Measurements from ENCODE around the gene ADSL. TPM values are rescaled to one million over a fixed set of nuclear protein-coding genes. Genes with fewer than 3 reads are reported as not detected.

Gene ADSL
- polyA plus RNA-seq, 1 donor from 2014 or later, result 44.5 TPM

DNA sequence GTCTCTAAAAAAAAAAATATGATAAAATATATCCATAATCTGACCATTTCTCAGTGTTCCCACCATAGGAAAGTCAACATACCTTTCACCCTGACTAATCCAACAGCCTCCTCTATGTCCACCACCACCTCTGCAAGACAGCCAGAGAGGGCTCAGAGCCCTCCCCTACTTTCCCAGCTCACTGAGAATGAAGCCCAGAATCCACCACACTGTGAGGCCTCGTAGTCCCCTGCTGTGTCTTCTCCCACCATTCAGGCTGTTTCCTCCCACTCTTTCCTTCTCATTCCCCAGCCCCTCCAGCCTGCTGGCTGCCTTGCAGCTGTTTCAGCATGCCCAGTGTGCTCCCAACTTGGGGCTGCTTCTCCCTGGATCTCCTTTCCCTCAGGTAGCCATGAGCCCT, 51.1 kb downstream of the ADSL start:
- H3K4me1 Mint-ChIP-seq, result peaks cover 66 to 71% (median 70%) of the 10 kb centered on the region in 3 donors
- peaks cover 5% of the 10 kb centered on the region for H3K36me3 Mint-ChIP-seq
- peaks cover 2% of the 10 kb centered on the region for H3K27me3 Mint-ChIP-seq
- peak overlapping the region in 2 of 4 donors; percentile 31 to 80 for H3K4me3 Mint-ChIP-seq
- H3K9me3 Mint-ChIP-seq, result no peaks in the 10 kb centered on the region
- H3K27ac Mint-ChIP-seq, result peak overlapping the region in 2 of 3 donors; percentile 2 to 63

DNA sequence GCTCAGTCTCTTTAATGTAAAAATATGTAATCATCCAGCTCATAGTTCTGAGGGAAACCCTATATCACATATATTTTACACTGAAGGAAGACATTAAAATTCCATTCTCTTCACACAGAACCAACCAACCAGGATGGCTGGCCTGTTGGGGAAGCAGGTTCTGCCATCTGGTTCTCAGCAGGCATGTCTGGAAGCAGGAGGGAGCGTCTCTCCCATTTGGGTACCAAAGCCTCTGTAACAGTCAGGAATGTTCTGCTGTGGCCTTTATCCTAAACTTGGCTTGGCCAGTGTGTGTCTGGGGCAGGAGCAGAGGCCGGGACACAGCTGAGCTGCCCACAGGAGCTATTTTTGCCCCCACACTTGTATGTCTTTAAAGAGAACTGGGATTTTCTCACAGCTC, 53.3 kb downstream of the ADSL start:
- Mint-ChIP-seq H3K27ac (peak overlapping the region; percentile 75 to 94 (median 90)), H3K9me3 (no peaks in the 10 kb centered on the region), H3K4me1 (peaks cover 63 to 66% (median 66%) of the 10 kb centered on the region in 3 donors), H3K27me3 (peaks cover 2% of the 10 kb centered on the region), H3K4me3 (peak overlapping the region; percentile 59 to 96 (median 80)), H3K36me3 (peaks cover 6% of the 10 kb centered on the region)

DNA sequence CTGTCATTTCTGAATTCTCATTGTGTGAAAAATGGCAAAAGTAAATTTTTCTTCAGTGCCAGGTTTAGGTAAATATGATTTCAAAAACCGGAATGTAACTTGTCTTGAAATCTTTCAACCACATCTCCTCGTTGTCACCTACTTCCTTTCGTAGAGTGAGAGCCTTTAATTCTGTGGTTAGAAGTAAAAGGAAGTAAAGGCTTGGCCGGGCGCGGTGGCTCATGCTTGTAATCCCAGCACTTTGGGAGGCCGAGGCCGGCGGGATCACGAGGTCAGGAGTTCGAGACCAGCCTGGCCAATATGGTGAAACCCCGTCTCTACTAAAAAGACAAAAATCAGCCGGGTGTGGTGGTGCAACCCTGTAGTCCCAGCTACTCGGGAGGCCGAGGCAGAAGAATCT, 53.9 kb downstream of the ADSL start:
- peaks cover 2% of the 10 kb centered on the region for H3K27me3 Mint-ChIP-seq
- H3K9me3 Mint-ChIP-seq, result no peaks in the 10 kb centered on the region
- peak overlapping the region; percentile 75 to 94 (median 90) for H3K27ac Mint-ChIP-seq
- peaks cover 60 to 66% (median 61%) of the 10 kb centered on the region in 3 donors for H3K4me1 Mint-ChIP-seq
- peak overlapping the region; percentile 59 to 96 (median 80) for H3K4me3 Mint-ChIP-seq
- H3K36me3 Mint-ChIP-seq, result peaks cover 6% of the 10 kb centered on the region

DNA sequence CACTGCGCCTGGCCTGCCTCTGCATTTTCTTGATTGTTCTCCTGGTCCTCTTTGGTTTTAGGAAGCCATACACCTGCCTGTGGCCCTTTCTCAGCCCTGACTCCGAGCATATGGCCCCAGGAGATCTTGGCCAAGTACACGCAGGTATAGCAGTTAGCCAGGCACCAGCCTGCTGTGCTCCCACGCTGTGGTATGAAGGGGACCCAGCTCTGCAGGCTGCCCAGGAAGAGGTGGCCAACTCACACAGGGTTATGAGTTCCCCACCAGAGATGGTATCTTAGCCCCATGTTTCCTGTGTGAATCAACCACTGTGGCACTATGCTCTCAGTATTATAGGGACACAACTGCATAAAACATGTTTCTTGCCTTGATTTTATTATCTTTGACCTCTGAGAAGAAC, 55.2 kb downstream of the ADSL start:
- Mint-ChIP-seq H3K27me3 (peaks cover 2% of the 10 kb centered on the region), H3K9me3 (no peaks in the 10 kb centered on the region), H3K4me1 (peaks cover 52 to 57% (median 54%) of the 10 kb centered on the region in 3 donors), H3K36me3 (peaks cover 3% of the 10 kb centered on the region), H3K27ac (peak overlapping the region; percentile 68 to 90 (median 88)), H3K4me3 (peak overlapping the region in 3 of 4 donors; percentile 69 to 88 (median 72))

DNA sequence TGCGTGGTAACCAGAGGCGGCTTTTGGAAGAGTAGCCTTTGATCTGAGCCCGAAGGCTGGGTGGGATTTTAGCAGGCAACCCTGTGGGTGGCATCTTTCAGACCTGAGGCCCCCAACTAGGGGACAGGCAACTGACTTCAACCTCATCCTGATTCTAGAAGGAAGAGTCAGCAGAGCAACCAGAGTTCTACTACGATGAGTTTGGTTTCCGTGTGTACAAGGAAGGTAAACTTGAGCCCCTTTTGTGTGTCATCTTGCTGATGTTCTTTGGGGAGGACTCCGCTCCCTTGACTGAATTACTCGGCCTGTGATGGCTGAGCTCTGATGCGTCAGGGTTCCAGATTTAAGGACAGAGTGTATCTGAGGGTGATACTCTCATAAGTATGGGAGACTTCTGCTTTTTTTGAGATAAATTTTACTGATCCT, 55.7 kb downstream of the ADSL start:
- Mint-ChIP-seq H3K27me3 (peaks cover 2% of the 10 kb centered on the region), H3K4me3 (peak overlapping the region in 3 of 4 donors; percentile 69 to 88 (median 72)), H3K27ac (peak overlapping the region; percentile 68 to 90 (median 88)), H3K9me3 (no peaks in the 10 kb centered on the region), H3K36me3 (peaks cover 3% of the 10 kb centered on the region), H3K4me1 (peaks cover 48 to 52% (median 49%) of the 10 kb centered on the region in 3 donors)

DNA sequence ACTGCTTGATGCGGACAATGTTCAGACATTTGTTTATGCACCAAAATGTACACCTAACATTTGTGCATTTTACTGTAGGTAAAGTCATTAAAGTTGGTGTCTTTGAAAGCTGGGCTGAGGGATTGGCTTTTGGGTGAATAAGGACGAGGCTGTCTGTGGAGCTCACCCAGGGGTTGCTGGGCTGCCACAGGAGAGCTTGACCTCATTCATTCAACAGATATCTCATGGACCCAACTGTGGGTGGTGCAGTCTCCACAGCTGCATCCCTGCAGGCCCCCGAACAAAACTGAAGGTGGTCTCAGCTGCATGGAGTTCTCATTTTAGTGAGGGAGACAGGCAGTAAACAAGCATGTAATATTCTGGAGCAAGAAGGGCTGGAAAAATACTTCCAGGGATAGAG, 56.8 kb downstream of the ADSL start:
- Mint-ChIP-seq H3K9me3 (no peaks in the 10 kb centered on the region), H3K4me3 (peak overlapping the region in 1 of 4 donors; percentile 41), H3K27me3 (peaks cover 2% of the 10 kb centered on the region), H3K36me3 (peaks cover 3% of the 10 kb centered on the region), H3K4me1 (peaks cover 41 to 45% (median 41%) of the 10 kb centered on the region in 3 donors), H3K27ac (peak overlapping the region in 2 of 3 donors; percentile 3 to 18)

DNA sequence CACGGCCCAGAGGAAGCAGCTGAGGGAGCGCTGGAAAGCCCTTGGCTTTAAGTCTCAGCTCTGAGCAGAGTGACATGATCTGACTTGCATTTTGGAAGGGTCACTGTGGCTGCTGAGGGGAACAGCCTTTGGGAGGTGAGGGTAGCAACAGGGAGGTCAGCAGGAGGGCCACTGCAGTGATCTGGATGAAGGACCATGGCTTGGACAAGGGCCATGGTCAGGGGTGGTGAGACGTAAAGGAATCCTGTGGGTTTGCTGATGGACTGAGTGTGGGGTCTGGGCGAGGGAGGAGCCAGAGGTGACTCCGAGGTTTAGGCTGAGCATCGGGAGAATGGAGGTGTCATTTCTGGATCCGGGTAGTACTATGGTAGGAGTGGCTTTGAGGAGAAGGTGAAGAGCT, 57.4 kb downstream of the ADSL start:
- H3K4me3 Mint-ChIP-seq, result peak overlapping the region in 3 of 4 donors; percentile 5 to 61 (median 57)
- peaks cover 36 to 40% (median 36%) of the 10 kb centered on the region in 3 donors for H3K4me1 Mint-ChIP-seq
- H3K27me3 Mint-ChIP-seq, result peaks cover 2% of the 10 kb centered on the region
- peak overlapping the region; percentile 3 to 47 (median 7) for H3K27ac Mint-ChIP-seq
- no peaks in the 10 kb centered on the region for H3K9me3 Mint-ChIP-seq
- peaks cover 3% of the 10 kb centered on the region for H3K36me3 Mint-ChIP-seq

DNA sequence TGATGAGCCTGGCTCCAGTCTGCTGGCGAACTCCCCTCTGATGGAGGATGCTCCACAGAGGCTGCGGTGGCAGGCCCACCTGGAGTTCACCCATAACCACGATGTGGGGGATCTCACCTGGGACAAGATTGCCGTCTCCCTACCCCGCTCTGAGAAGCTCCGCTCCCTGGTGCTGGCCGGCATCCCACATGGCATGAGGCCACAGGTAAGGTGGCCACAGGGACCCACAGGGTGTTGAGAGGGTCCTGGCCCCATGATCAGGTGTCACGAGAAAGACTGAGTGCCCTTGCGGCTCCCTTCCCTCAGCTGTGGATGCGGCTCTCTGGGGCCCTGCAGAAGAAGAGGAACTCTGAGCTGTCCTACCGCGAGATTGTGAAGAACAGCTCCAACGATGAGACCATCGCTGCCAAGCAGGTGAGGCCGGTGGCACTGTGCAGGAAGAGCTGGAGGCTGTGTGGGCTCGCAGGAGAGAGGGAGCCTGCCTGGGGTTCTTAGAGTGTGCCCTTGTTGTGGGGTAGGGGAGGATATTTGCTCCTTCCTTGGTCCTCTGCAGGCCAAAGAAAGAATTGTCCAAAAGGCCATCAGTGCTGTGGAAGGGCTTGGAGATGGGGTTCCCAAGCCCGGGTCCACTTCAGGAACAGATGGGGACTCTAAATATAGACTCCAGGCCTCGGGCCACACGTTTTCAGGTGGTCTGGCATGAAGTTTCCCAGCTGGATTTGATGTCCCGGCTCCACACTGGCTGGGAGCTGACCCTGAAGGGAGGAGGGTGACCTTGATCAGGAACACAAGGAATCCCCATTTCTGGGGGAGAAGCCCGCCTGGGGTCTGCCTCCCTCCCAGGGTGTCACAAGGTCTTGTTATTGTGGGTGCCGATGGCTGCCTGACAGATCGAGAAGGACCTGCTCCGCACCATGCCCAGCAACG, 58.2 kb downstream of the ADSL start:
- Mint-ChIP-seq H3K27me3 (peaks cover 2% of the 10 kb centered on the region), H3K4me1 (peaks cover 28 to 35% (median 32%) of the 10 kb centered on the region in 3 donors), H3K27ac (peak overlapping the region in 1 of 3 donors; percentile 7), H3K9me3 (no peaks in the 10 kb centered on the region), H3K4me3 (no peak overlapping the region), H3K36me3 (peaks cover 3% of the 10 kb centered on the region)

DNA sequence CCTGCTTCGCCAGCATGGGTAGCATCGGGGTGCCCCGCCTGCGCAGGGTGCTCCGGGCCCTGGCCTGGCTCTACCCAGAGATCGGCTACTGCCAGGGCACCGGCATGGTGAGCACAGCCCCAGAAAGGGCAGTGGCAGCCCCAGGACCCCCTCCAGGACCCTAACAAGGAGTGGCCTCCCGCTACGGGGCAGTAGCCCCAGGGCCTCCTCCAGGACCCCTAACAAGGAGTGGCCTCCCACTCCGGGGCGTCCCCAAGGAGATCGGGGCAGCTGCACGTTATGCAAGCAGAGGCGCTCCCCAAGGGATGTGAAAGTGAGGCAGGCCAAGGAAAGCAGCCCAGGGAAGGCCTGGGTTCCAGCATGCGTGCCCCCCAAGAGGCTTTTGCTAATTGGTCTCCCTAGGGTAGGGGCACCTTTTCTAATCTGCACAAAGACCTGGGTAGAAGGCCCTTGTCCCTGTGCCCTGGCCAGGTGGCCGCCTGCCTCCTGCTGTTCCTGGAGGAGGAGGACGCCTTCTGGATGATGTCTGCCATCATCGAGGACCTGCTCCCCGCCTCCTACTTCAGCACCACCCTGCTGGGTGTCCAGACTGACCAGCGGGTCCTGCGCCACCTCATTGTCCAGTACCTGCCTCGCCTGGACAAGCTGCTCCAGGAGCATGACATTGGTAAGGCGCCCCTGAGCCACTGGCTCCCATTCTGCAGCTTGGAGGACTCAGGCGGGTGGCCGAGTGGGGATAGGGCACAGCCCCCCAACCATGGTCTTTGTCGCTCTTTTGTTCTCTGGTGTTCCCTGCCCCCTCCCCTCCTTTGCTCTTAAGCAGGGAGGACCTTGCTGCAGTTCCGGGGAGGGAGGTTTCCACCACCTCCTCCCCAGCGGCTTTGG, 59.1 kb downstream of the ADSL start:
- Mint-ChIP-seq H3K27me3 (peaks cover 2% of the 10 kb centered on the region), H3K9me3 (no peaks in the 10 kb centered on the region), H3K27ac (no peak overlapping the region), H3K4me3 (no peak overlapping the region), H3K36me3 (peaks cover 3% of the 10 kb centered on the region), H3K4me1 (peaks cover 19 to 25% (median 24%) of the 10 kb centered on the region in 3 donors)

DNA sequence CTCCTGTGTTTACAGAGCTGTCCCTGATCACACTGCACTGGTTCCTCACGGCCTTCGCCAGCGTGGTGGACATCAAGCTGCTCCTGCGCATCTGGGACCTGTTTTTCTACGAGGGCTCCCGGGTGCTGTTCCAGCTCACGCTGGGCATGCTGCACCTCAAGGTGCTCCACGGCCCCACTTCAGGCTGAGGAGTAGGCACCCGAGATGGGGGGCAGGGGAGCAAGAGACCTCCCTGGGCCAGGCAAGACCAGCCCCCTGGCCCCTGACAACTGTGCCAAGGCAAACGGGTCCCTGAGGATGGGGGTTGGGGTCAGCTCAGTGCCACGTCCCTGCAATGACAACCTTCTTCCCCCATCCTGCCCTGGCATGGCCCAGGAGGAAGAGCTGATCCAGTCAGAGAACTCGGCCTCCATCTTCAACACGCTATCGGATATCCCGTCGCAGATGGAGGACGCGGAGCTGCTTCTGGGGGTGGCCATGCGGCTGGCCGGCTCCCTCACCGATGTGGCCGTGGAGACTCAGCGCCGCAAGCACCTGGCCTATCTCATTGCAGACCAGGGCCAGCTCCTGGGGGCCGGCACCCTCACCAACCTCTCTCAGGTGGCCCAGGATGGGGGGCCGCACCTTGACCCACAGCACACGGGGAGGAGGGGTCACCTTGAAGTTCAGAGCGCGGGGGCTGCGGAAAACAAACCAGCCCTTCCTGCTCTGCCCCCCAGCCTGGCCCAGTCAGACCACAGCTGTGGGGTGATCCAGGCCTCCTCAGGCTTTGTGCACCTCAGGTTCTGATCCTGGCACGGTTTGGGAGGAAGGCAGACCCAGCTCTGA, 60.0 kb downstream of the ADSL start:
- Mint-ChIP-seq H3K4me1 (peaks cover 13 to 19% (median 19%) of the 10 kb centered on the region in 3 donors), H3K27ac (no peak overlapping the region), H3K36me3 (peaks cover 3% of the 10 kb centered on the region), H3K9me3 (no peaks in the 10 kb centered on the region), H3K27me3 (no peaks in the 10 kb centered on the region), H3K4me3 (no peak overlapping the region)

DNA sequence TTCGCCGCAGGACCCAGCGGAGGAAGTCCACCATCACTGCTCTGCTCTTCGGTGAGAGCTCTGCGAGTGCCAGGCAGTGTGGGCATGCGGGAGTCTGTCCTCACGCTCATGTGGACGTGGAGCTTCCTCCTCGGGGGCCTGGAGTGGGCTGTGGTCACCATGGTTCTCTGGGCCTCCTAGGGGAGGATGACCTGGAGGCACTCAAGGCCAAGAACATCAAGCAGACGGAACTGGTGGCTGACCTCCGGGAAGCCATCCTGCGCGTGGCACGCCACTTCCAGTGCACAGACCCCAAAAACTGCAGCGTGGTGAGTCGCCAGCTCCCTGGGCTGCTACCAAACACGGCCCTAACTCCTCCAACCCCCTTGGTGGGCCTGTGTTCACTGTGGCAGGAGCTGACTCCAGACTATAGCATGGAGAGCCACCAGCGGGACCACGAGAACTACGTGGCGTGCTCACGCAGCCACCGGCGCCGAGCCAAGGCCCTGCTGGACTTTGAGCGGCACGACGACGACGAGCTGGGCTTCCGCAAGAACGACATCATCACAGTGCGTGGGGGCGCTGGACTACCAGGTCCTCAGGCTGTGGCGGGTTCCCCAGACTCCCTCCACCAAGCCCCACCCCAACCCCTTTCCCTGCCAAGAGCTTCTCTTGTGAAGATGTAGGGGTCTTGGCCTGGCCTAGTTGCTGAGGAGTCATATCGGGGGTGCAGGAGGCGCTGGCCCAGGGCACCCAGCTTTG, 60.9 kb downstream of the ADSL start:
- H3K27ac Mint-ChIP-seq, result no peak overlapping the region
- no peaks in the 10 kb centered on the region for H3K27me3 Mint-ChIP-seq
- peaks cover 10 to 16% (median 11%) of the 10 kb centered on the region in 3 donors for H3K4me1 Mint-ChIP-seq
- no peak overlapping the region for H3K4me3 Mint-ChIP-seq
- no peaks in the 10 kb centered on the region for H3K9me3 Mint-ChIP-seq
- peaks cover 3% of the 10 kb centered on the region for H3K36me3 Mint-ChIP-seq

DNA sequence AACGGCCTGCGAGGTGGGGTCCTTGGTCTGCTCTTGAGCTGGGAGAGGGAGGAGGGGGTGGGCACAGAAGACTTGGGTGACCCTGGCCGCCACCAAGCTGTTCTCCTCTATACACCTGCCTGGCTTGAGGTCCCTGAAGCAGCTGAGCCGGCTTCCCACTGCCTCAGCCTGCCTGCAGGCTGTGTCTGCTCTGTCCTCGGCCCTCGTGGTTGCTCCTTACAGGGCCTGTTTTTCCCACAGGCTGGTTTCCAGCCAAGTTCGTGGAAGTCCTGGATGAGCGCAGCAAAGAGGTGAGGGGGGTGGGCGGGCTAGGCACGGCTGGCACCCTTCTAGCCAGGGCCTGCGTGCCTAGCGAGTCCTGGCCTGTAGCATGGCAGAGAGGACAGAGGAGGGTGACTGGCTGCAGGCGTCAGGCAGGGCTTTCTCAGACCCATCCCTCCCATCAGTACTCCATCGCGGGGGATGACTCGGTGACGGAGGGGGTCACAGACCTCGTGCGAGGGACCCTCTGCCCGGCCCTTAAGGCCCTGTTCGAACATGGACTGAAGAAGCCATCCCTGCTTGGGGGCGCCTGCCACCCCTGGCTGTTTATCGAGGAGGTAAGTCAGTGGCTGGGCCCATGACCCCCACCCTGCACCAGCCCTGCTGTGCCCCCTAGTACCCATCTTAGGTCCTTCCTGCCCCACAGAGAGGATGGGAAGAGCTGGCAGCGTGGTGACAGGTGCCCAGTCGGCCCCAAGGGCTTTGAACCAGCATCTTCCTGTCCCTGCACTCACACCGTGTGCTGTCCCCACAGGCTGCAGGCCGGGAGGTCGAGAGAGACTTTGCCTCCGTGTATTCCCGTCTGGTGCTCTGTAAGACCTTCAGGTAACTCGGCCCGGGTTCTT, 61.8 kb downstream of the ADSL start:
- no peak overlapping the region for H3K4me3 Mint-ChIP-seq
- H3K9me3 Mint-ChIP-seq, result peaks cover 0 to 1% (median 0%) of the 10 kb centered on the region in 3 donors
- no peak overlapping the region for H3K27ac Mint-ChIP-seq
- peaks cover 6% of the 10 kb centered on the region for H3K36me3 Mint-ChIP-seq
- peaks cover 1% of the 10 kb centered on the region for H3K27me3 Mint-ChIP-seq
- H3K4me1 Mint-ChIP-seq, result peaks cover 8 to 15% (median 9%) of the 10 kb centered on the region in 3 donors
